Activated naive CD4-positive, alpha-beta T cell (primary cell): ENCODE data around the gene MORN4.
A peak's percentile ranks its signal among the peaks of the same experiment; 100 is the strongest.
"Not testable (repeated sequence)": the region's sequence is repeated elsewhere in the genome, so short reads cannot be mapped to it uniquely, and the experiment has no call there.

ENCODE experiments used
- DNase-seq, 4 experiments: peaks; one replicate each; lab custom pipeline; 2025; lab: John Stamatoyannopoulos, UW

MORN4 gene

DNA sequence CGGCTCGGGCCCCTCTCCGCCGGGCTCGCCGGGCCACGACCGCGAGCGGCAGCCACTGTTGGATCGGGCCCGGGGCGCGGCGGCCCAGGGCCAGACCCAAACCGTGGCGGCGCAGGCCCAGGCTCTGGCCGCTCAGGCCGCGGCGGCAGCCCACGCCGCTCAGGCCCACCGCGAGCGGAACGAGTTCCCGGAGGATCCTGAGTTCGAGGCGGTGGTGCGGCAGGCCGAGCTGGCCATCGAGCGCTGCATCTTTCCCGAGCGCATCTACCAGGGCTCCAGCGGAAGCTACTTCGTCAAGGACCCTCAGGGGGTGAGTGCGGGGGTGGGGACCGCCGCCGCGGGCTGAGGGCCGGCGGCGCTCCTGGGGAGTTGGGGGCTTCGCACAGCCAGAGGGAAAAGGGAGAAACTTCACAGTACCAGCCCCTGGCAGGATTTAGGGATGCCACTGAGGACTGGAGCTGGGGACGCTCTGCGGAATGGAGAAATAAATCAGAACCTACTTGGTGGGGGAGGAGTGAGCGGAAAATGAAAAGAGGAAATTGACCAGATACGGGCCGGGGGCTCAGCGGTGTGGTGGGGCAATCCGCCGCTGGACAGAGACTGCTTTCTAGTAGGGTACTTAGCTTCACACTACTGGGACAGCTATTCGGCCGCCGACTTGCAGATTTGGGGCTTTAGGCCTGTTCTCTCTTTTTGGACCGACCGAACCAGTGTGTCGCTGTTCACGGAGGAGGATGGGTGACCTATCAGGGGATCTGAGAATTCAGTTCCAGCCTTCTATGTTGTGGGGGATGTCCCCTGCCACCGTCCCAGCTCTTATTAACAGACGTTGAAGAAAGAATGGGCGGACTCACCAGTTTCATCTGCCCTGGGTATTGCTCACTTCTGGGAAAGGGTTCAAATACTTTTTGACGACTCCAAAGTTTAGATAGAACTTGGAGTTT lies 7.8 kb upstream of the MORN4 start:
- DNase-seq, result no peak

DNA sequence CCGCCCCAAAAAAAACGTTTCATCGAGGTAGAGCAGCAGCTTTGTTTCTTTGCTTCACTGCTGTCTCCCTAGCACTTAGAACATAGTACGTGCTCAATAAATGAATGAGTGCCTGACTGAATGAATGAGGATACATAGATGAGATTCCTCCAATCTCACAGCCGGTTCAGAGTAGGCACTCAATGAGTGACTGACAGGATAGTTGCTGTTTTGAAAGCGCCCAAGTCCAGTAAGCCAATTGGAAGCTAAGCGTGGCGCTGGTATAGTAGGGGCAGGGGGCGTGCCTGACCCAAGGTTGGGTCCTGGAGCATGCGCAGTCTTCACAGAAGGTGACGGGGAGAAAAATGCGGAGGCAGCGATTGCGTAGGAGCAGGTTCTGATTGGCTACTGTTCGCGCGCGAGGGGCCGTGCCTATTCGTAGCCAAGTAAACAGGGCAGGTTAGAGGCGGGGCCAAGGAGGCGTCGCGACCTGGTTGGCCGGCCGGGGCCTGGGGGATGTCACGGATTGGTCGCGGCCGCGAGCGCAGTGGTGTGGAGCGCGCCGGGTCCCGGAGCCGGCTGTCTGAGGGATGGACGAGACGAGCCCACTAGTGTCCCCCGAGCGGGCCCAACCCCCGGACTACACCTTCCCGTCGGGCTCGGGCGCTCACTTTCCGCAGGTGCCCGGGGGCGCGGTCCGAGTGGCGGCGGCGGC lies 7.0 kb upstream of the MORN4 start, which contains the start of gene PI4K2A:
PI4K2A (plus strand) TSS at position 498 of the 694 bp plus-strand sequence; CDS start at position 570, 72 bp downstream.
- peak; percentile 96 to 97 (median 96) for DNase-seq

DNA sequence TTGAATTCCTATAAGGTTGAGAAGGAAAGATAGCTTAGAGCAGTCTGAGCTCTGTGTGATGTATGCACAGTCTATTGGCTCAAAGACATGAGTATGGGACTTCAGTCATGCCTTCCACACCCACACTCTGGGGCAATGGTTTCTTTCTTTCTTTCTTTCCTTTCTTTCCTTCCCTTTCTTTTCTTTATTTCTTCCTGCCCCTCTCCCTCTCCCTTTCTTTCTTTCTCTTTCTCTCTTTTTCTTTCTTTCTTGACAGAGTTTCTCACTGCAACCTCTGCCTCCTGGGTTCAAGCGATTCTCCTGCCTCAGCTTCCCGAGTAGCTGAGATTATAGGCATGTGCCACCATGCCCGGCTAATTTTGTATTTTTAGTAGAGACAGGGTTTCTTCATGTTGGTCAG lies 5.8 kb upstream of the MORN4 start:
- not testable (repeated sequence) for DNase-seq

DNA sequence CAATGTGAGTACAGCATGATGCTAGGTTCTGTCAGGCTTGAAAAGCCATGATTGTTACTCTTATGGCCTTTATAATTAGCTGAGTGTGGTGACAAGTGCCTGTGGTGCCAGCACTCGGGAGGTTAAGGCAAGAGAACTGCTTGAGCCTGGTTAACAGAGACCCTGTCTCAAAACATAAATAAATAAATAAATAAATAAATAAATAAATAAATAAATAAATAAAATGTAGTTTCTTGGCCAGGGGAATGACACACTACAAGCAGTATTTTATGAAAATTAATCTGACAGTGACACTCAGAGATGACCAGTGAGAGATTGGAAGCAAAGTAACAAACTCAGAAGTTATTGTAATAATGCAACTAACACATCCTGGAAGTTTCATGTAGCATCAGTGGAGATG lies 2.3 kb upstream of the MORN4 start:
- no peak for DNase-seq

DNA sequence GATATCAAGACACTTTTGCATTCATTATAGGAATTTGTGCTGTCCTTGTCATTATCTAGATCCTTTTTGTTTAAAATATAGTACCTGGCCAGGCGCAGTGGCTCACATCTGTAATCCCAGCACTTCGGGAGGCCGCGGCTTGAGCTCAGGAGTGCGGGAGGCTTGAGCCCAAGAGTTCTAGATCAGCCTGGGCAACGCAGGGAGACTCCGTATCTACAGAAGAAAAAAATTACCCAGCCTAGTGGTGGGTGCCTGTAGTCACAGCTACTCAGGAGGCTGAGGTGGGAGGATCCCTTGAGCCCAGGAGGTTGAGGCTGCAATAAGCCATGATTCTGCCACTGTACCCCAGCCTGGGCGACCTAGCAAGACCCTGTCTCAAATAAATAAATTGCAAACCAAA lies 621 bp upstream of the MORN4 start:
- DNase-seq, result no peak

DNA sequence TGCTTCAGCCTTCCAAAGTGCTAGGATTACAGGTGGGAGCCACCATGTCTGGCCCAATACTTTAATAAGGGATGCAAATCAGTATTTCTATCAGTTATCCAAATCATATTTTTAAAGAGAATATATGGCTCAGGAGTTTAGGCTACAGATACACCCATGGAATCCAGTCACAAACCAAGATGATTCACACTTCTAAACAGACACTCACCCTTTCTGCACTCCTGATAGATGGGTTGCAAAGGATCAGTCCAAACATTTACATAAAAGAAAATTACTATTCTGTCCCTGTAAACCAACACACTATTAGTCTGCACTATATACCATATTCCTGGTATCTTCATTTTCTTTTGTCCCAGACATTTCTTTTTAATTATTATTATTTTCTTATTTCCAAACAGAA lies 2.2 kb downstream of the MORN4 start:
- DNase-seq, result no peak

DNA sequence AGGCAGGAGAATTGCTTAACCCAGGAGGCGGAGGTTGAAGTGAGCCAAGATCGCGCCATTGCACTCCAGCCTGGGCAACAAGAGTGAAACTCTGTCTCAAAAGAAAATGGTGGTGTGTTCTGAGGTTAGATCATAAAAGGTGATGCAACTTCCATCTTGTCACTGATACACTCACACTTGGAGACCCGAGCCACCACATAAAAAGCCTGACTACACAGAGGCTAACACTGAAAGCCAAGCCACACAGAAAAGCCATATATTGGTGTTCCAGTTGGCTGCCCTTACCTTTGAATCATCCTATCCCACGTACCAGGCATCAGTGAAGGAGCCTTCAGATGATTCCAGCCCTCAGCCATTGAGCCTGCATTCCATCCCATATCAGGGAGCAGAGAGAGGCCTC lies 4.0 kb downstream of the MORN4 start:
- no peak for DNase-seq

DNA sequence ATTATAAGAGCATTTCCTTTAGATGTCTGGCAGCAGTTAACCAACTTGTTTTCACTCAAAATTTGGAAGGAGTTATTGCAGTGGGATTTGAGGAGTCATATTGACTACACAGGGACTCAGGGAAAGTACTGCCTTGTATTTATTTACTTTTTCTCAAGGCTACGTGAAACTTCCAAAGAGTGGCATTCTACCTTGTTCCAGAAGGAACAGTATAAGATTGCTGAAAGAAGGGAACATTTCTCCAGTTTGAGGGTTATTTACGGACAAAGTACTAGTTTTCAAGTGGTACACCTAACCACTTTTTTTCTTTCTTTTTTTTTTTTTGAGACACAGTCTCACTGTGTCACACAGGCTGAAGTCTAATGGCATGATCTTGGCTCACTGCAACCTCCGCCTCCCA lies 5.1 kb downstream of the MORN4 start:
- DNase-seq, result no peak

DNA sequence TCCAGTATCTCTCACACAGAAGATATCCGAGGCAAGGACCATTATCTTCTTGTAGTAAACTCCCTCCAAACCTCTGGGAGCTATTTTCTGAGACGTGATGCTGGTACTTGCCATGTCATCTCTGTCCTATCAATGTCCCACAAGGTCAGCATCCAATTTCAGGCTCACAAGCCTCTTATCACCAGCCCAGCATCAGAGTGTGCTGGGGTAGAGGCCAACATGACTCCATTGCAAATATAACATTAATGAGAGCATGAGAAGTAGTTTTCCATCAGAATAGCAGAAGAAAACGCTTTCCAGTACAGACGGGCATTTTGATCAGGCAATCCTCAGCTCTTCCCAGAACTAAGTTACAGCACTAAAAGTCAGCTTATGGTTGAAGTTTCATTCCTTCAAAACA lies 5.6 kb downstream of the MORN4 start:
- no peak for DNase-seq

DNA sequence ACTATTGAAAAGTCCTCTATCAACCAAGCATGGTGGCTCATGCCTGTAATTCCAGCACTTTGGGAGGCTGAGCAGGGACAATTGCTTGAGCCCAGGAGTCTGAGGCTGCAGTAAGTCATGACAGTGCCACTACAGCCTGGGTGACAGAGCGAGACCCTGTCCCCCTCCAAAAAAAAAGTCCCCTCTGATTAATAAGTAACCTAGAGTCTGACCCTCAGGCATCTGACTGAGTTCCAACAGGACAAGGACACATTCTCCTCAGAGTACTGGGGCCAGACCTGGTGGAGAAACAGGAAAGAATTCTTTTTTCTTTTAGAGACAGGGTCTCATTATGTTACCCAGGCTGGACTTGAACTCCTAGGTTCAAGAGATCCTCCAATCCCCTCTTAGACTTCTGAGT lies 10.0 kb downstream of the MORN4 start:
- no peak for DNase-seq

DNA sequence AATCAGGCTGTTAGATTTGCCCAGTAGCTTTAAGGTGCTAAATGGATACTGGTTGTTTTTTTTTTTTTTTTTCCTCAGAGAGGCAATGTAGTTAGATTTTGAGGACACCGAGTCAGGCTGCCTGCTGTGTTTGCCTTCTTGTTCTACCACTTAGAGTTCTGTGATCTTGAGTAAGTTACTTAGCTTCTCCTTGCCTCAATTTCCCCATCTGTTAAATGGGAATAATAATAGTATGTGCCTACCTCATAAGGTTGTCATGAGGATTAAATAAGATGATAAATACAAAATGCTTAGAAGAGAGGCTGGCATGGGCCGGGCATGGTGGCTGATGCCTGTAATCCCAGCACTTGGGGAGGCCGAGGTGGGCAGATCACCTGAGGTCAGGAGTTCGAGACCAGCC lies 14.6 kb downstream of the MORN4 start:
- no peak for DNase-seq

DNA sequence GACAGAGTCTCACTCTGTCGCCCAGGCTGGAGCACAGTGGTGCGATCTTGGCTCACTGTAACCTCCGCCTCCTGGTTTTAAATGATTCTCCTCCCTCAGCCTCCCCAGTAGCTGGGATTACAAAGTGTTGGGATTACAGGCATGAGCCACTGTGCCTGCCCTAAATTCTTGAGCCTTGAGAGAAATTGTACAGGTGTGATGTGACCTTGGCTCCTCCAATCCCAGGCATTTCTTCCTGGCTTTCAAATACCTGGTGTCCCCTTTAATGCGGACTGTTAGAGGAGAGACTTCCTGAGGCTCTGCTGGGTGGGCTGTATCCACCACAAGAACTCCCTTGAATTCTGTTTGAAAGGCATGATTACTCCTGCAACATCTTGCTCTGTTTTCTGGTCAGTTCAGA lies 15.0 kb downstream of the MORN4 start:
- DNase-seq, result no peak

DNA sequence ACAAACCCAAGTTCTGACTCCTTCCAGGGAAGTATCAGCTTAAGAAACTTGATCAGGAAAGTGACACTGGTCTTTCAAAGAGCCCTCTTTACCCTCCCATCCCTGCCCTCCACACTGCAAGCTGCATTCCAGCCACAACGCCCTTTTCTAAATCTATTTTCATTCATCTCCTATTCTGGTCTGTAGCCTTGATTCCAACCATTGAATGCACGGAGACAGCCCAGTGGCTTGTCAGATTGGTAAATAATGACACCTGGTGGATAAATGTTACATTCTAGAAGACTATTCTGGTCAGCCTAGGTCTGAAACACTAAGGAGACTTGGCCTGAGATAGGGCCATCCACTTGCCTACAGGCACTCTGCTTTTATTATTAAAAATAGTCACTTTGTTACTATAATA lies 20.9 kb downstream of the MORN4 start:
- DNase-seq, result no peak

DNA sequence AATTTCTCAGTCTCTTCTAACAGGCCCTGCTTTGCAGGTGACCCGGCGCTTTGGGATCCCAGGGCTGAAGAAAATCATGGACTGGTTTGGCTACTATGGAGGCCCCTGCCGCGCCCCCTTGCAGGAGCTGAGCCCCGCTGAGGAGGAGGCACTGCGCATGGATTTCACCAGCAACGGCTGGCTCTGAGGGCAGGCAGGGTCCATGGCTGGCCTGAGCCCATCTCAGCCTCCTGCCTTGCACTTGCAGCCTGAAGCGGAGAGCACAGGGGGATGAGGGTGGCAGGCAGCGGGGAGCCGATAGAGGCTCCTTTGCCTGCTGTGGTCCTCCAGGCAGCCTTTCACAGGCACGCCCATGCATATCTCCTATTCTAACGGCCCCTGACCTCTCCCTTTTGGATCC lies 21.8 kb downstream of the MORN4 start:
- no peak for DNase-seq

DNA sequence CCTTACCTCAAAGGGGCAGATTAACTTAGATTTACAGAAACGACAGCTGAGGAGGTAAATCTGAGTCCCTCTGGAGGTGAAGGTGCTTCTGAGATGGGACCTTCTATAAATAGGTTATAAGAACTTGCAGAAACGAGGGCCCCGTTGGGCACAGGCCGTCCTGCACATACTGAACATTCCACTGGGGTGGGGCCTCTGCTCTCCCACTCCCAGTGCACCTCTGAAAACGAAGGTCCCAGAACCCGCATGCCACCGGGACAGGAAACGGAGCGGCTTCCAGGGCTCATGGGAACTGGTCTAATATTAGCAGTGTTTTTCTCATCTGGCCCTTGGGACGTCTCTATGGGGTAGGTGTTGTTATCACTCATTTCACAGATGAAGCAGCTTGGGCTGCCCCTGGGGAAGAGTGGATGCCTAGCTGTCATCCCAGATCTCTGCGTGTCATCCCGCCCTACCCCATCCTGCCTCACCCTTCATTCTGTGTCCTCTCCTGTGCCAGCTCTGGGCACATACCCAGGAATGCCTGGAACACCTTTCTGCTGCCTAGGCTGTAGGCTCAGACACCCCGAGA lies 24.2 kb downstream of the MORN4 start:
- DNase-seq, result no peak

DNA sequence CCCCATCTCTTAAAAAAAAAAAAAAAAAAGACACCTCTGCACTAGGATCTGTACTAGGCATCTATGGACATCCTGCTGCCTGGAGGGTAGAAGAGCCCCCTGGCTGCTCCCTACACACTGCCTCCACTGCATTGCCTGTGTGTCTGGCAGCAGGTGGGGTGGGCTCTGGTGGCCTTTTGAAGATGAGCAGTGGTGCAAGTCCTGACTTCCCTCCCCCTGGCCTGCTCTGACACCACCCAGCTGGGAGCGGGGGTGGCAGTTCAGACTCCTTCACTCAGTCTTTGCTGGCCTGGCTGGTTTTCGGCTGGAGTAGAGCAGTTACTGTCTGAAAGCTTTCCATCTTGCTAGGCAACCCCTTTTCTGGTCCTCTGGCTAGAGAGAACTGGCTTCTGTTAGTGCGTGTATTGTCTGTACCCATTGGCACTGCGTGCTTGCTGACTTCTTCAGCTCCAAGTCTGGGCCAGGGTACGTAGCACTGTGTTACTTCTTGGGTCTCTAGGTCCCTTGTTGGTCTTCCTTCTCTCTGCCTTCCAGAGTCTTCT lies 26.1 kb downstream of the MORN4 start:
- no peak for DNase-seq

DNA sequence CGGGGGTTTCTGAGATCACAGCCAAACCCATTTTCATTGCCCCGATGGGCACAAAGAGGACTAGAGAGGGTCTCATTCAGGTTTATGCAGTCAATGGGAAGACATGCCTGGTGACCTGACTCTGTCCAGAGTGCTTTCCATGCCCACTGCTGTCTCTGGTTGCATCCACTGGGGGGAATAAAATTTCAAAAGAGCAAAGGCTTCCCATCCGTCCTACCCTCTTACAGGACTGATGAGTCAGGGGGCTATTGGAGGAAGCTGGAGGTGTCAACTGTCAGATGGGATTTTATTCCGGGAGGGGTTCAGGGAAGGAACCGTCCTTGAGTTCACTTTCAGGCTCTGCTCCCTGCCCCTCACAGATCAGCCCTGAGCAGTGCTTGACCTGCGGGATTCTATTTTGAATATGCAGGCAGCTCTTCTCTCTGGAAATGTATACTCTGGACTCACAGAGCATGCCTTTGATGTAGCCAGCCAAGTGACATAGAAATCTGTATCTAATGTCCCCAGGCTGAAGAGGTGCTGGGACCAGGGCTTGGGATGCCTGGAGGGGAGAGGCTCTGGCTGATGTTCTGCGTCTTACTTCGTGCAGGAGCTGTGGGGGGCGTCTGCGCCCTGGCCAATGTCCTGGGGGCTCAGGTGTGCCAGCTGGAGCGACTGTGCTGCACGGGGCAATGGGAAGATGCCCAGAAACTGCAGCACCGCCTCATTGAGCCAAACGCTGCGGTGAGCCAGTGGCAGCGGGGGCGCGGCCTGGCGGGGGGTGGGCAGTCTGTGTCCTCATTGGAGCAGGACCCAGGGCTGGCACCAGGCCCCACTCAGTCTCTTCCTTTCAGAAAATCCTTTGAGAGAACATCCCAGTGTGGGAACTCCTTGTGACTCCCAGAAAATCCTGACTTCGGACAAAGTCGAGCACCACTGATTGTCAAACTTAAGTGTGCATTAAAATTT lies 31.8 kb downstream of the MORN4 start:
- DNase-seq, result no peak

DNA sequence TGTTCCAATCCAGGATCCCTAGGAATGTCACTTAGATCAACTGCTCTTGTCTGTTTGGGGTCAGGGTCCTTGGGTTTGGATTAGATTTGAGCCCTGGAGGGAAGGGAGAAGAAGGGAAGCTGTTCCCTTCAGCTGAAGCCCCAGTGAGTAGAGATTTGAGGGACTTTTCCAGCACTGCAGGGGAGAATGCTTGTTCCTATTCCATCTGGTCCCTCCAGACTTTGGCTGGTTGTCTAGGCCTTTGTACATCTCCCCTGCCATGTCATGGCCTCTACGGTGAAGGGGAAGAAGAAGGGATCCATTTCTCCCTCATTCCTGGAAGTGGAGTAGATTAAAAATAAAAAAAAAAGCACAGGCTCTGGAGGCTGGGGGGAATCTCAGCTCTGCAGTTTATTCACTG lies 32.7 kb downstream of the MORN4 start:
- DNase-seq, result no peak

DNA sequence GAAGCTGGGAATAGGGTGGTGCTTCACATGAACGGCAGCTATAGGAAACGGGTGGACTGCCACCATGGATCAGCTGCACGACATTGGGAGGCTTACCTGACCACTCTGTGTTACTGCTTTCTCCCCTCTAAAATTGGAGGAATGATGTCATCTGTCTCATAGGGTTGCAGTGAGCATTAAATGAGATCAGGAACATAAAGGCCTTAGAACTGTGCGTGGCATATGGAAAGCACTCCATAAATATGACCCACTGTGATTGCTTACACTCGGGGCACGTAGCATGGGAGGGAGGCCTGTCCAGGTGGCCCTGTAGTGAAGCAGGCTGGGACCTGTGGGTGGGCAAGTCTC lies 34.1 kb downstream of the MORN4 start:
- no peak for DNase-seq

DNA sequence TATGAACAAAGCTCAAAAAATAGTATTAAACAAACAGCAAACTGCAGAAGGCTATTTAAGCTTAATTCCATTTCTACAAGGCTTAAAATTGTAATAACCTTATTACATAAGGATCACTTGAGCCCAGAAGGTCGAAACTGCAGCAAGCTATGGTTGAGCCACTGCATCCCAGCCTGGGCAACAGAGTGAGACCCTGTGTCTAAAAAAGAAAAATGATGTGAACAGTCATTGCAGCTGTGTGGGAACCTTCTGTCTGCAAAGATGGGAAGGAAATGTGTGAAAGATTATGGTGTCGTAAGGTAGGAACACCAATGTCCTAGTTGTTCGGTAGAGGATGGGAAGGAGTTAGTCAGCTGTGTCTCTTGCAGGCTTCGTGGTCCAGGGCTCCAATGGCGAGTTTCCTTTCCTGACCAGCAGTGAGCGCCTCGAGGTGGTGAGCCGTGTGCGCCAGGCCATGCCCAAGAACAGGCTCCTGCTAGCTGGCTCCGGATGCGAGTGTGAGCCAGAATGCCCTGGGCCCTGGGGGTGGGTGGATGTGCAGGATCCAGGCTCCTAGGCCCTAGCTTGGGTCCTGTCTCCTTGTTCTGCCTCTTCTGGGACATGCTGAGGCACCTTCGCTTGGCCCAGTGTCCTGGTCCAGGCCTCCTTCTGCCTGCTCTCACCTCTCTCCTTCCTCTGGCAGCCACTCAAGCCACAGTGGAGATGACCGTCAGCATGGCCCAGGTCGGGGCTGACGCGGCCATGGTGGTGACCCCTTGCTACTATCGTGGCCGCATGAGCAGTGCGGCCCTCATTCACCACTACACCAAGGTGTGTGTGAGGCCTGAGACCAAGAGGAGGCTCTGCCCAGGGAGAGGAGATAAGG lies 34.7 kb downstream of the MORN4 start:
- DNase-seq, result no peak

DNA sequence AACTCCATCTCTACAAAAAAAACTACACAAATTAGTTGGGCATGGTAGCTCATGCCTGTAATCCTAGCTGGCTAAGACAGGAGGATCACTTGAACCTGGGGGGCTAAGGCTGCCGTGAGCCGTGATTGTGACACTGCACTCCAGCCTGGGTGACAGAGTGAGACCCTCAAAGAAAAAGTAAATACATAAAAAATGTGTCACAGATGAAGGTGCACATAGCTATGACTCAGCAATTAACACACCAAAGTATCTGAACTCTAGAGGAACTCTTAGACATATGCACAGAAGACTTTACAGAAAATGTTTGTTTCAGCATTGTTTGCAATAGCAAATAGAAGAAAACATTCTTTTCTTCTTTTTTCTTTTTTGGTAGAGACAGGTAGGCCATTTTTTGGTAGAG lies 35.5 kb downstream of the MORN4 start:
- no peak for DNase-seq
